Coronary artery (tissue), 2 donors: Measurements from ENCODE around the gene CDYL.

Source experiments
- DNase-seq: peaks from one replicate; pipeline ENCODE4 v3.0.0-alpha.2; 2017; ENCODE audit warnings: low spot score
- H3K27ac ChIP-seq, 2 donors: fragments of 200-600 bp; sonication (generic); one replicate each; pipeline ENCODE4 v1.5.1; 2016 to 2019
- H3K4me3 ChIP-seq: fragments of 200-600 bp; sonication (generic); 2 replicates; pipeline ENCODE4 v1.5.1; 2016; ENCODE audit warnings: mild to moderate bottlenecking, moderate library complexity
- TF ChIP-seq, protein P1 (sequence below): fragments of 200-600 bp; sonication (generic); IDR thresholded peaks from one replicate; pipeline ENCODE4 v1.5.1; 2019; ENCODE audit warnings: antibody characterized with exemption

Gene CDYL

DNA sequence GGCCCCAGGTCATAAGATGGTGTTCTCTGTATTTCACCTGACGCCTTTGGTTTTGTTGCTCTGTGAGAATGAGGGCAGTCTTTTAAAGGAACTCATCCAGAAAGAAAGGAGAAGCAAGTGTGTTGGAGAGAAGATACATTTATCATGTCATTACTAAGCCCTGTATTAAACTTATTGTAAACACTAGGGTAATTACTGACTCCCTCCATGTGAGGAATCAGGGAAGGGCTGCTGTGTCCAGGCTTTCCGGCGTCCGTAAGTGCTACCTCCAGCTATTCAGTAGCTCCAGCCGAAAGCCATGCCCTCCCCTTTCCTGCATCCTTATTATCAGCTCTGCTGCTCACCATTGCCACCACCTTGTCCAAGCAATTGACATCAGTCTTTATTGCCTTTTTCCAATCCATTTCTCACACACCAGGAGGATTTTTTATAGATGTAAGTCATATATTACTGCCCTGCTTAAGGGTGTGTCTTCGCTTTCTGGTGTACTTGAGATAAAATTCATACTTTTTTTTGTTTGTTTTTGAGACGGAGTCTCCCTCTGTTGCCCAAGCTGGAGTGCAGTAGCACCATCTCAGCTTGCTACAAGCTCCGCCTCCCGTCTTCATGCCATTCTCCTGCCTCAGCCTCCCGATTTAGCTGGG, 133.0 kb downstream of the CDYL start:
- Histone ChIP-seq H3K27ac (no peak overlapping the region), H3K4me3 (no peak overlapping the region)
- DNase-seq: no peak
- TF ChIP-seq, protein P1, sequence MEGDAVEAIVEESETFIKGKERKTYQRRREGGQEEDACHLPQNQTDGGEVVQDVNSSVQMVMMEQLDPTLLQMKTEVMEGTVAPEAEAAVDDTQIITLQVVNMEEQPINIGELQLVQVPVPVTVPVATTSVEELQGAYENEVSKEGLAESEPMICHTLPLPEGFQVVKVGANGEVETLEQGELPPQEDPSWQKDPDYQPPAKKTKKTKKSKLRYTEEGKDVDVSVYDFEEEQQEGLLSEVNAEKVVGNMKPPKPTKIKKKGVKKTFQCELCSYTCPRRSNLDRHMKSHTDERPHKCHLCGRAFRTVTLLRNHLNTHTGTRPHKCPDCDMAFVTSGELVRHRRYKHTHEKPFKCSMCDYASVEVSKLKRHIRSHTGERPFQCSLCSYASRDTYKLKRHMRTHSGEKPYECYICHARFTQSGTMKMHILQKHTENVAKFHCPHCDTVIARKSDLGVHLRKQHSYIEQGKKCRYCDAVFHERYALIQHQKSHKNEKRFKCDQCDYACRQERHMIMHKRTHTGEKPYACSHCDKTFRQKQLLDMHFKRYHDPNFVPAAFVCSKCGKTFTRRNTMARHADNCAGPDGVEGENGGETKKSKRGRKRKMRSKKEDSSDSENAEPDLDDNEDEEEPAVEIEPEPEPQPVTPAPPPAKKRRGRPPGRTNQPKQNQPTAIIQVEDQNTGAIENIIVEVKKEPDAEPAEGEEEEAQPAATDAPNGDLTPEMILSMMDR: no peak

DNA sequence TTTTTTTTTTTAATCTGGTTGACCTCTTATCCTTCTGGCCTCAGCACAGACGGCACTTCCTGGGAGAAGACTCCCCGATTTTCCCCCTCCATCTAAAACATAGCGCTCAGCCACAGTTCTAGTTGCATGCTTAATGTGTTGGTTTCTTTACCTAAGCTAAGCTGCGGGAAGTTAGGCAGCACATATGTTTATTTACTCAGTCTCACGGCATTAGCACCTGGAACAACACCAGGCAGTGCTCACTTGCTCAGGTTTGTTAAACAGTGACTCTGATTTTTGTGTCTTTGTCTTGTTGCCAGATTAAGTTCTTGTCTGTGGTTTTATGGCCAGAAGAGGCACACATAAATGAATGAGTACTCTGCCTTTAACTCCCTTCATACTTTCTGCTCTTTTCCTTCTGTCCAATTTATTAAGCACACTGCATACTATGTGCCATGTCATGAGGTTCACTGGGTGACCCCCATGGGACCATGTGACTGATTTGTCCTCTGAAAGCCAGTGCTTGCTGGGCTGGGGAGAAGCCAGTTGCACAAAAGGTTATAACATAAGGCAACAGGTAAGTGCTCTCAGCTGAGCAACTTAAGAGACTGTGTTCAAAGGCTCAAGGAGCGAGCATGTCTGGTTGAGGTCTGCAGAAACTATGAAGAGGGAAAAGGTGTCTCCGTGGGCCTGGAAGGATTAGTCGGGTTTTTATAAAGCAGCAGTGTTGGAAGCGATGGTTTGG, 134.0 kb downstream of the CDYL start:
- DNase-seq: no peak
- H3K4me3 ChIP-seq: no peak overlapping the region
- H3K27ac ChIP-seq: no peak overlapping the region
- TF ChIP-seq, protein P1: no peak

DNA sequence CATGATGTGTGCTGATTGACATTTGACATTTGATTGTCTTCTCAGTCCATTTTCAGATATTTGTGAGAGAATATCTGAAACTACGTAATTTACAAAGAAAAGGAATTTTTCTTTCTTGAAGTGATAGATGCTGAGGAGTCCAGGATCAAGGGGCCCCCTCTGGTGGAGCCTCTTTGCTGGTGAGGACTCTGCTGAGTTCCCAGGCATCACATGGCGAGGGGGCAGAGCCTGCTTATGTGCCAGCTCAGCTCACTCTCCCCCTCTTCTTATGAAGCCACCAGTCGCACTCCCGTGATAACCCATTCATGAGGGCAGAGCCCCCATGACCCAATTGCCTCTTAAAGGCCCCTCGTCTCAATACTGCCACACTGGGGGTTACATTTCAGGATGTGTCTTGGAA, 136.4 kb downstream of the CDYL start:
- Histone ChIP-seq H3K27ac (no peak overlapping the region), H3K4me3 (no peak overlapping the region)
- TF ChIP-seq, protein P1: no peak
- no peak for DNase-seq

DNA sequence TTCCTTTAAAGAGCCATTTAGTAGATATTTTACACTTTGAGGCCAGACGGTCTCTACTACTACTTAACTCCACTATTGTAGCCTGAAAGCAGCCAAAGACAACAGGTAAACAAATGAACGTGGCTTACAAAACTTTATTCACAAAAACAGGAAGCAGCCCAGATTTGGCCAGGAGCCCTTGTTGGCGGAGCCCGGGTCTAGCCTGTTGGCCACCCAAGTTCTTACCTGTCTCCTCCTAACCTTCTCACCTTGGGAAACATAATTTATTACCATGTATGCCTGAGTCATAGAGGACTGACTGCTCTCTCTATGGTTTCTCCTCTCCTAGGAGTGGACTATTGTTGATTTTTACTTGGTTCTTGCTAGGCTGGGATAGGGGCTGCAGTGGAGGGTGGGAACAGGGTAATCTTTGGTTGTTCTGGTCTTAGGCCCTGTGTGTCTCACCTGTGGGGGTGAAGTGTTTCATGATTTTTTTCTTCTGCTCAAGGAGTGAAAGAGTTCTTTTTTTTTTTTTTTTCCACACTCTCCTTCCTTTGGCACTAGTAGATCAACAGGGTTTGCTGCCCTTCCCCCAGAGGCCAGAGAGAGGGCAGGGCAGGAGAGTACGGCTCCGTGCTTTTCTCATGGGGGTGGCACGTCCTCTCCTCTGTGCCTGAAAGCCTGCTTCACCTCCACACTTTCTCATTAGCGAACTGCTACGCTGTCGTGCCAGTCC, 137.7 kb downstream of the CDYL start:
- DNase-seq: no peak
- Histone ChIP-seq H3K27ac (no peak overlapping the region), H3K4me3 (no peak overlapping the region)
- TF ChIP-seq, protein P1: no peak

DNA sequence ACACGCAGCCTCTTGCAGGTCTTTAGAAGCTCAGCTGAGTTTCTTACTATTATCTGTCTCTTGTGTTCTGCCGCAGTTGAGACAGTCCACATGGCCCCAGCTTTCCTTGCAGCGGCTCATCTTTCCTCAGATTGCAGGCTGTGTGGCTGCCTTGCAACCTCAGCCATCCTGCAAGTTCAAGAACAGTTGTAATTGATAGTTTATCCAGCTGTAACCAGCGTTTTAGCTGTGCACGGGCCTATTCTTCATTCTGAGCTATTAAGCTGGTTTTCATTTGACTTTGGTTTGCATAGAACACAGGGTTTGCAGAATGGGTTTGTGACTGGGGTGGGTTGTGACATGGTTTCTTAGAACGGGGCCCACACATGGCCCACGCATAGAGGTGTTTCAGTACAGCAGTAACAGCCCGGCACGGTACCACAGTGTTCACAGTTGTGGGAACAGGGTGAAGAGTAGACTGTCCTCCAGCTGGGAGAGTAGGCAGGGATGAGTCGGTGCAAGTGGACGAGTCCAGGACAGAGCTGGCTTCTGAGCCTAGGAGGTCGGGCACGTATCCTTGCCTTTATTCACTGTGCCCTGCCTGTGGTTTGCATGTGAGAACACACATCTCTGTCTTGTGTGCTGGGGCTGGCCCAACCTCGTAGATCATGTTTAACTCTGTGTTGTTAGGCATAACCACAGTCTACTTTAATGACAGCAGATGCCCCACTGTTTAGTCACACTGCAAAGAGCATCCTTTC, 138.4 kb downstream of the CDYL start:
- DNase-seq: no peak
- Histone ChIP-seq H3K27ac (no peak overlapping the region), H3K4me3 (no peak overlapping the region)
- TF ChIP-seq, protein P1: no peak

DNA sequence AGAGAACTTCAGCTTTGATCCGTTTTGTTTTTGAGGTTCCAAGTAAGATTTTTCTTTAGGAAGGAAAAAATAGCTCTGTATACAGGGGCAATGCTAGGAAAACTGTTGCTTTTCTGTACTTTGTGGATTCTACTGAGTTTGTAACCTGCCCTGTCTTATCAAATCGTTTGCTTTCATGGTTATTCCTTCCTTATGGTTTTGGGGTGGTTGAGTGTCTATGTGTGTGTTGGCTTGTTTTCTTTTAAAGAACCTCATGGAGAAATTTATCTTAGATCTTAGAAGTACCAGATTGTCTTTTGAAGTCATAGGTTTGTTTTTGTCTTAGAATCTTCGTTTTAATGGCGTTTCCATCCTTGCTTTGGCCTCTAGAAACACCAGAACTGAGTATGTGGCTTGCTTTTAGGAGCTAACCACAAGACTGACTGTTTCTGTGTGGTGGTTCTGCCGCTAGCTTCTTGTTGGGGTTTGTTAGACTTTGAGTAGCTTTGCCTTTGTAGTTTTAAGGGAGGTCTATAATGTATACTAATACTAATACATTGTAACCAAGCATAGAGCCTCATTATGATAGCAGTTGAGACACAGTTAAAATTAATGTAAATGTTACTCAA, 140.9 kb downstream of the CDYL start:
- no peak overlapping the region for H3K4me3 ChIP-seq

More for the DNA sequence above, 140.9 kb downstream of the CDYL start:
- DNase-seq: no peak
- TF ChIP-seq, protein P1: no peak
- no peak overlapping the region for H3K27ac ChIP-seq
